Neutrophil (primary cell): ENCODE results near the gene FAM124A.
"Not testable (repeated sequence)": the region's sequence is repeated elsewhere in the genome, so short reads cannot be mapped to it uniquely, and the experiment has no call there.

Experiments
- H3K27ac ChIP-seq: fragments of 200-600 bp; sonication (generic); 2 replicates; pipeline ENCODE4 v1.5.1; 2016; ENCODE audit warnings: mild to moderate bottlenecking, moderate library complexity
- H3K27me3 ChIP-seq: fragments of 200-600 bp; sonication (generic); 2 replicates; pipeline ENCODE4 v1.6.0; 2016; ENCODE audit warnings: mild to moderate bottlenecking
- H3K36me3 ChIP-seq: fragments of 200-600 bp; sonication (generic); 2 replicates; pipeline ENCODE4 v1.5.1; 2017
- H3K4me1 ChIP-seq, 2 experiments: fragments of 200-600 bp in 1 of 2; sonication (generic) in 1 of 2; 1 replicate in 1 of 2; 2 replicates in 1 of 2; pipeline versions ENCODE4 v1.5.1 to v1.6.1; 2013 to 2016; ENCODE audit warnings: low read depth in 1 of 2, low read length in 1 of 2, mild to moderate bottlenecking in 1 of 2, moderate library complexity in 1 of 2; ENCODE audit not compliant: control insufficient read depth in 1 of 2, insufficient read depth in 1 of 2
- H3K4me3 ChIP-seq, 2 experiments: fragments of 200-600 bp in 1 of 2; sonication (generic) in 1 of 2; 1 replicate in 1 of 2; 2 replicates in 1 of 2; pipeline ENCODE4 v1.5.1; 2013 to 2016; ENCODE audit warnings: low read depth in 1 of 2, low read length in 1 of 2, mild to moderate bottlenecking in 1 of 2, moderate library complexity in 1 of 2
- H3K9me3 ChIP-seq: fragments of 200-600 bp; sonication (generic); 2 replicates; pipeline ENCODE4 v1.5.1; 2016
- CTCF ChIP-seq: fragments of 200-600 bp; sonication (generic); IDR thresholded peaks from 2 replicates; pipeline ENCODE4 v1.5.1; 2016; ENCODE audit warnings: antibody characterized with exemption

The FAM124A gene

GRCh38 chr13:51280379-51280940, 58.3 kb downstream of the FAM124A start:
- TF ChIP-seq CTCF: no peak

GRCh38 chr13:51282322-51282721, 60.1 kb downstream of the FAM124A start:
- Histone ChIP-seq H3K36me3 (no peaks in the 10 kb centered on the region), H3K27me3 (peaks cover 5% of the 10 kb centered on the region), H3K4me1 (no peaks in the 10 kb centered on the region), H3K27ac (no peak overlapping the region), H3K9me3 (no peaks in the 10 kb centered on the region), H3K4me3 (no peak overlapping the region)
- no peak for TF ChIP-seq CTCF

More at GRCh38 chr13:51280379-51280940, 58.3 kb downstream of the FAM124A start:
- no peaks in the 10 kb centered on the region for H3K36me3 ChIP-seq
- H3K9me3 ChIP-seq: no peaks in the 10 kb centered on the region
- peaks cover 5% of the 10 kb centered on the region for H3K27me3 ChIP-seq
- H3K27ac ChIP-seq: no peak overlapping the region
- no peak overlapping the region for H3K4me3 ChIP-seq
- H3K4me1 ChIP-seq: no peaks in the 10 kb centered on the region

GRCh38 chr13:51282923-51283322, 60.7 kb downstream of the FAM124A start:
- H3K36me3 ChIP-seq, H3K27ac ChIP-seq, H3K4me3 ChIP-seq, H3K27me3 ChIP-seq, H3K9me3 ChIP-seq, H3K4me1 ChIP-seq: not testable (repeated sequence)

DNA sequence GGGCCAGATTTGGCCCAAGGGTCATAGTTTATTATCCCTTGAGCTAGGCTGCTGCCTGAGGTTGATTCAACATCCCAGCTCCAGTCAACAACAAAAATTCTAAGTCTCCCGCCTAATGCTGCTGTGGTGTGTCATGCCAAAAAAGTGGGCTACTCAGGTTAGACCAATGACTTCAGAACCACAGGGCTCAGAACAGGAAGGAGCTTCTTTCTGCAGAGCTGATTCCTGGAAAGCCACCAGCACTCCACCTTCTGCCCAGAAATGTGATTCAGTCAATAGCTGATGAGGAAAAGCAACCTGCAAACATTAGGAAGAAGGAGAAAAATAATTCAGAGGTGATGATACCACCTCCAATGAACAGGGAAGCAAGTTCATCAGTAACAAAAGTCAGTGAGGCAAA, 61.2 kb downstream of the FAM124A start:
- no peak for TF ChIP-seq CTCF
- H3K9me3 ChIP-seq: no peaks in the 10 kb centered on the region
- no peaks in the 10 kb centered on the region for H3K36me3 ChIP-seq
- H3K27ac ChIP-seq: no peak overlapping the region
- no peaks in the 10 kb centered on the region for H3K4me1 ChIP-seq
- peaks cover 3% of the 10 kb centered on the region for H3K27me3 ChIP-seq
- H3K4me3 ChIP-seq: no peak overlapping the region

DNA sequence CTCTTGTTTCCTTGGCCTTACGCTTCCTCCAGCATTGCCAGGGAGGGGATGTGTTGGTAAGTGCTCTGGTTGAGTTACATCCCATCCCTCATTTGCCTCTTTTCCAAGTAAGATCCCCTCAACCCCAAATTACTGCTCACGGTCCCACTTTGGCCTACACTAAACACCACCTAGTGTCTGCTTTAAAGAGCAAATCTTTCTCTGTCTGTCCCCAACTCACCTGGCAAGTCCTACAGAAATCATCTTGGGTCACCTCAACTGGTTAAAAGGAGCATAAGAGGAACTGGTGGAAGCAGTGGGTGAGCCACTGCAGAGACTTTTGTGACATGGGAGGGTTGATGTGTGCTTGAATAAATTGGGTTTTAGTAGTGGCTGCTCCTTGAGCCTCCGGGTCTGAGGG, 62.1 kb downstream of the FAM124A start:
- H3K4me3 ChIP-seq: no peak overlapping the region
- no peaks in the 10 kb centered on the region for H3K4me1 ChIP-seq
- no peaks in the 10 kb centered on the region for H3K9me3 ChIP-seq
- H3K36me3 ChIP-seq: no peaks in the 10 kb centered on the region
- H3K27me3 ChIP-seq: no peaks in the 10 kb centered on the region
- no peak for TF ChIP-seq CTCF
- H3K27ac ChIP-seq: no peak overlapping the region

GRCh38 chr13:51286135-51287002, 64.2 kb downstream of the FAM124A start:
- Histone ChIP-seq H3K27ac (no peak overlapping the region), H3K4me1 (no peaks in the 10 kb centered on the region), H3K36me3 (no peaks in the 10 kb centered on the region), H3K4me3 (no peak overlapping the region), H3K9me3 (no peaks in the 10 kb centered on the region), H3K27me3 (no peaks in the 10 kb centered on the region)
- TF ChIP-seq CTCF: no peak
